ENCODE results near the gene SYNM.

DNA sequence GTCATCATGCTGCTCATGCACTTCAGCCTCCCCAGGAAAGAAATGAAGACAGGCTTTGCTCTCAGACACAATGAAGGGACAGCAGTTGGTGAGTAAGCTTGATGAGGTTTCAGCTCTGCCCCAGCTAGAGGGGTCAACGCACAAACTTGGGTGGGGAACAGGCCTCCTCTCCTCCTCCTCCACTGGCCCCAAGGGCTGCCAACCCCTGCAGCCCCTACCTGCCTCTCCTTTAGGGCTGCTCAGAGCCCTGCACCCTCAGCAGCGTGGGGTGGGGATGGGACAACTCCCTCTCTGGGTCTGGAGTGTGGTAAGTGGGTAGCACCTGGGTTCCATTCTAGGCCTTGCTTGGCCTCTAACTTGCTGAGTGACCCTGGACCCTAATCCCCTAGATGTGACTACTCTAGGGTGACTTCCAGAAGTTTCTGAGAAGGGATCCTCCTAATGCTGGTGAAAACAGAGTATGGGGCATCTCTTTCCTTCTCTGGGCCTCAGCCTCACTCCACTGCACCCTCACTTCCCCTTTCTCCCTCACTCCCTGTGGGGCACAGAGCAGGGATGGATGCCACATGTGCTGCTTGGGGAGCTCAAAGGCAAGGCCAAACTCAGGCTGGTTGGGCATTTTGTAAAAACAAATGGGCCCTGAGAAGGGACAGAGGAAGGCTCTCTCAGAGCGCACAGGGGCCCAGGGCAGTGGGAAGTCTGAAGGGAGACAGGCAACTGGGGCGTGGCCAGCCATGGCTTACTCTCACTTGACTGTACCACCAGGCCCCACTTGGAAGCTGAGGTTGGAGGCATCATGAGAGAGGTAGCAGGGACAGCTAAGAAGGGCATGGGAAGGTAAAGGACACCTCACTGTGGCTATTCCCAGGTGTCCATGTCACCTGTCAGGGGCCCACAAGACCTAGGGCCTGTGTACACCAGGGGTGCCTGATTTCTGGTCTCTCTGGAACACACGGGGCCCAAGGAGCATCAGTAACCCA, 64.0 kb downstream of the SYNM start:
- TF ChIP-seq CTCF (IDR thresholded peaks at IDR 0.05), result no peak
- TF ChIP-seq POLR2A (IDR thresholded peaks at IDR 0.05), result no peak
- TF ChIP-seq EP300 (IDR thresholded peaks at IDR 0.05), result no peak
